Testis (tissue), 3 donors: Measurements from ENCODE around the gene TMEM169. TPM values are rescaled to one million over a fixed set of nuclear protein-coding genes. Genes with fewer than 3 reads are reported as not detected.

Experiments used
- DNase-seq: peaks from one replicate; pipeline ENCODE4 v3.0.0-alpha.2; 2019
- H3K27ac ChIP-seq, 2 donors: fragments of 200-600 bp; sonication (generic); one replicate each; pipeline ENCODE4 v1.5.1; 2019
- H3K27me3 ChIP-seq: fragments of 200-600 bp; sonication (generic); one replicate; pipeline ENCODE4 v1.5.1; 2019
- H3K36me3 ChIP-seq: fragments of 200-600 bp; sonication (generic); one replicate; pipeline ENCODE4 v1.5.1; 2017; ENCODE audit warnings: low read depth; ENCODE audit errors: missing control alignments
- H3K4me1 ChIP-seq: fragments of 200-600 bp; sonication (generic); one replicate; pipeline ENCODE4 v1.5.1; 2019
- H3K4me3 ChIP-seq, 2 donors: fragments of 200-600 bp; sonication (generic); one replicate each; pipeline ENCODE4 v1.5.1; 2017 to 2019
- H3K9me3 ChIP-seq: fragments of 200-600 bp; sonication (generic); one replicate; pipeline ENCODE4 v1.5.1; 2017
- POLR2A ChIP-seq: fragments of 450-650 bp; IDR thresholded peaks from one replicate; pipeline ENCODE4 v1.6.1; 2017; ENCODE audit warnings: antibody characterized with exemption, mild to moderate bottlenecking, moderate library complexity
- WGBS, 2 donors: methylation state at CpG; one replicate each; pipeline ENCODE4 v1.1.5; 2018; 5-methylcytosine and 5-hydroxymethylcytosine counted together
- intact Hi-C: fragments of 100-400 bp; cut with DNase I; formaldehyde crosslinking; loops from one replicate; pipeline ENCODE4 v1.15.1; 2023; ENCODE audit warnings: low total_unique reads
- polyA plus RNA-seq: library from polyadenylated mRNA; stranded (reverse); fragments of 350-450 nt; fragmentation: Illumina TruSeq; extraction: RNeasy Lipid Tissue Mini Kit (QIAGEN cat#74804); gene quantifications from one replicate; pipeline ENCODE4 v1.2.3, GENCODE V29; 2014; ENCODE audit warnings: low read depth, low replicate concordance; ENCODE audit not compliant: insufficient read depth
- total RNA-seq, 2 donors: library from RNA; depleted of rRNA; stranded (reverse); fragments of >200 nt; gene quantifications; one replicate each; pipeline ENCODE4 v1.2.3, GENCODE V29; 2016
- TF ChIP-seq, protein P1 (sequence below), 3 experiments: fragments of 450-650 bp in 2 of 3; fragments of 200-600 bp in 1 of 3; sonication (generic) in 1 of 3; IDR thresholded peaks; one replicate each; pipeline ENCODE4 v1.5.1; 2016 to 2019; ENCODE audit warnings: antibody characterized with exemption in 3 of 3, mild to moderate bottlenecking in 2 of 3, moderate library complexity in 1 of 3

The TMEM169 gene
- total and polyA plus RNA-seq, 3 donors from 2014 or later = 0.31 to 1.0 (median 0.37) TPM

DNA sequence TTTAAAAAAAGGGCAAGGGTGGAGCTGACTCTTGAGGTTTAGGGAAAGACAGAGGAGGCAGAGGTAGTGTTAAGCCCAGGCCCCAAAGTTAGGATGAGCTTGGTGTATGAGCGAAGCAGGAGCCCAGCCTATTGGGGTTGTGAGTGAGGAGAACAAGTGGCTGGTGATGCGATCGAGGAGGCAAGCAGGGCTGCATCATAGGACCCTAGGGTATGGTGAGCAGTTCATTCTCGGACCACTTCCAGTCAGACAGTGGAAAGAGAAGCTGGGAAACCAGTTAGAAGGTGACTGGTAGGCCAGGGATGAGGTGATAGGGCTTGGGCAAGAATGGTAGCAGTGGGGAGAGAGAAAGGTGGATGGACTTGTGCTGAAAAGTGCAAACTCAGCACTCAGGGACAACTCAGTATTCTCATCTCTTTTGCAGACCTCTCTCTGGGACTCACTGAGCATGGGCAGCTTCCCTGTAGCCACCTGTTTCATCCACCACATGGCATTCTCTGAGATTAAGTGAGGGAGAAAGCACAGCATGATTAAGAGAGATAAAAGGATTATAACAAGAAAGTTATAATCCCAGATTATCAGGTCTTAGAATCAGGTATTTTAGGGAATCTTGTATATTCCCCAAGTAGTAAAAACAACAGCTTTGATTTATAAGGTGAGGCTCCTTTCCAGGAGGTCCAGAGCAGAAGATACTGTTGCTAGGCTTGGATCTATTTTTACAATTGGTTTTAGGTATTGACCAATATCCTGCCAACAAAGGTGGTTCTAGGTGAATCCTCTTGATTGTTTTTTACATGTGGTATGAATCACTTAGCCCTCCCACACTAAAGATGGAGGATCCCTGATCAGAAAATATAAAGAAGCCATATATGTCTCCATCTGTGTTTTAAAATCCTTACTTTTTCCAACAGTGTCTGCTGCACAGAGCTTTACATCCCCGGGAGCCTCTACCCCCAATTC, 65.7 kb downstream of the TMEM169 start:
- intact Hi-C loops = no loop called here

DNA sequence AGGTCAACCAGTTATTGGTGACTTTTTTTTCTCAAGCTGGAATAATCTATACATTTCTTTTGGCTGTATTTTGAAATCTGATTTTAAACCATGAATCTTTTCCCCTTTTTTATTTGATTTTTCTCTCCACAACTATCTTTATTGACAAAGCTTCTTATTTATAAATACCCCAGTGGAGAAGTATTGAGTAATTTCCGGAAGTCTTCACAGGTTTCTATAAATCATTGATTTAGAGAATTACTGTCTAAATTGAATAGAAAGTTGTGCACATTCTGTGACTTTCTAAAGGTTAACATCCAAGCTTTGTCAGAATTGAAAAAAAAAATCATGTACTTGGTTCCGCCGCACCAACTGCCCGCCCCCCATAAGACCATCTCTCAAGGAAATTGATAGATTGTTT, 67.3 kb downstream of the TMEM169 start:
- Histone ChIP-seq H3K27me3 (no peaks in the 10 kb centered on the region), H3K4me3 (no peak overlapping the region), H3K36me3 (no peaks in the 10 kb centered on the region), H3K27ac (no peak overlapping the region), H3K4me1 (no peaks in the 10 kb centered on the region), H3K9me3 (no peaks in the 10 kb centered on the region)
- WGBS, 2 donors = 95 to 96% methylated on average over 4 of the region's 4 CpGs
- TF ChIP-seq, protein P1, sequence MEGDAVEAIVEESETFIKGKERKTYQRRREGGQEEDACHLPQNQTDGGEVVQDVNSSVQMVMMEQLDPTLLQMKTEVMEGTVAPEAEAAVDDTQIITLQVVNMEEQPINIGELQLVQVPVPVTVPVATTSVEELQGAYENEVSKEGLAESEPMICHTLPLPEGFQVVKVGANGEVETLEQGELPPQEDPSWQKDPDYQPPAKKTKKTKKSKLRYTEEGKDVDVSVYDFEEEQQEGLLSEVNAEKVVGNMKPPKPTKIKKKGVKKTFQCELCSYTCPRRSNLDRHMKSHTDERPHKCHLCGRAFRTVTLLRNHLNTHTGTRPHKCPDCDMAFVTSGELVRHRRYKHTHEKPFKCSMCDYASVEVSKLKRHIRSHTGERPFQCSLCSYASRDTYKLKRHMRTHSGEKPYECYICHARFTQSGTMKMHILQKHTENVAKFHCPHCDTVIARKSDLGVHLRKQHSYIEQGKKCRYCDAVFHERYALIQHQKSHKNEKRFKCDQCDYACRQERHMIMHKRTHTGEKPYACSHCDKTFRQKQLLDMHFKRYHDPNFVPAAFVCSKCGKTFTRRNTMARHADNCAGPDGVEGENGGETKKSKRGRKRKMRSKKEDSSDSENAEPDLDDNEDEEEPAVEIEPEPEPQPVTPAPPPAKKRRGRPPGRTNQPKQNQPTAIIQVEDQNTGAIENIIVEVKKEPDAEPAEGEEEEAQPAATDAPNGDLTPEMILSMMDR (IDR thresholded peaks at IDR 0.05) = no peak
- no peak for TF ChIP-seq POLR2A
- intact Hi-C loops = no loop called here
- DNase-seq = no peak

More for the DNA sequence above, 65.7 kb downstream of the TMEM169 start:
- no peaks in the 10 kb centered on the region for H3K9me3 ChIP-seq
- no peak overlapping the region for H3K4me3 ChIP-seq
- H3K36me3 ChIP-seq = no peaks in the 10 kb centered on the region
- H3K4me1 ChIP-seq = no peaks in the 10 kb centered on the region
- no peak overlapping the region for H3K27ac ChIP-seq
- no peaks in the 10 kb centered on the region for H3K27me3 ChIP-seq
- no peak for DNase-seq
- 95 to 96% methylated on average over 5 of the region's 5 CpGs for WGBS, 2 donors
- TF ChIP-seq, protein P1 (IDR thresholded peaks at IDR 0.05) = no peak
- no peak for TF ChIP-seq POLR2A

DNA sequence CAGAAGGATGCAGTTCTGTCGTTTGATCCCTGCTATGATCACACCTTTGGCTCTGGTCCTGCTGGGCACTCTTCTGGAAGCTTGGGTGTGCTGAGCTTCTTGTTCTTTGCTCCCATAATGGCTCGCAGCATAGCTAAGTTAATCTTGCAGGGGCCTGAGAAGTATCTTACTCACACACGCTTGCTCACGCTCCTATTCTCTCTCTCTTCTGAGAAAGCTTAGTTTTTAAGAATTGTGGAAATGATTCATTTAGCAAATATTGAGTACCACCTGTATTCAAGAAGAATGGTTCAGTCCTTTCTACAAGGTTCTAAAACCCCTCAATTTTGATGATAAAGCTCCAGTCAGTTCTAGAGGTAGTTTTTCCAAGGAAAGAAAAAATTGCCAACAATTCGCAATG, 68.0 kb downstream of the TMEM169 start:
- Histone ChIP-seq H3K27ac (no peak overlapping the region), H3K27me3 (no peaks in the 10 kb centered on the region), H3K4me1 (no peaks in the 10 kb centered on the region), H3K4me3 (no peak overlapping the region), H3K9me3 (no peaks in the 10 kb centered on the region), H3K36me3 (no peaks in the 10 kb centered on the region)
- TF ChIP-seq, protein P1 (IDR thresholded peaks at IDR 0.05) = no peak
- no peak for TF ChIP-seq POLR2A
- intact Hi-C loops = no loop called here
- no peak for DNase-seq
- 79% methylated on average over 5 of the region's 5 CpGs for WGBS, 2 donors

DNA sequence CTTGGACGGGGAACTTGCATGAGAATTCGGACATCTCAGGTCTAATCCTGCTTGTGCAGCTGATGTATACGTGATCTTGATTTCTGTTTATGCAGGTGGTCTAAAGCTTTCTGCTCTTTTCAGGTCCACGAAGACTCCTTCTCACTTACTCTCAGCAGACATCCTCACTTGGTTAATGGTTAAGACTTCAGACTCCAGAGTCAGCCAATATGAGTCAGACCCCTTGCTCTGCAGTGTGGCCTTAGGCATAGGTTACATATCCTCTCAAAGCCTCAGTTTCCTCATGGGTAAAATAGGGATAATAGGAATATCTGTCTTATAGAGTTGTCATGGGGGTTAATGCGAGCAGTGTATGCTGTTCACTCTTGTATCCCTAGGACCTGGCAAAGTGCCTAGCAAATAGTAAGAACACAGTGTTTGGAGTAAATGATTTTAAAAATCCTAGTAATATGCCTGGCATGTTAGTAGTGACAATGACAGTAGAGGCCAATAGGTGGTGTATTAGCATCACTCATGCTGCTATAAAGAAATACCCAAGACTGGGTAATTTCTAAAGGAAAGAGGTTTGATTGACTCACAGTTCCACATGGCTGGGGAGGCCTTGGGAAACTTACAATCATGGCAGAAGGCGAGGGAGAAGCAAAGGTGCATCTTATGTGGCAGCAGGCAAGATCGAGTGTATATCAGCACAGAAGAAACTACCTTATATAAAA, 69.8 kb downstream of the TMEM169 start:
- Histone ChIP-seq H3K36me3 (no peaks in the 10 kb centered on the region), H3K27ac (no peak overlapping the region), H3K9me3 (no peaks in the 10 kb centered on the region), H3K4me3 (no peak overlapping the region), H3K27me3 (no peaks in the 10 kb centered on the region), H3K4me1 (no peaks in the 10 kb centered on the region)
- 81 to 86% methylated on average over 7 of the region's 7 CpGs for WGBS, 2 donors
- no peak for DNase-seq
- no peak for TF ChIP-seq POLR2A
- TF ChIP-seq, protein P1 (IDR thresholded peaks at IDR 0.05) = peak in 1 of 3 experiments; percentile 13
- intact Hi-C loops = no loop called here

Other genes with a start within 250 kb of the TMEM169 start
- 1 to 10 TPM; 4.3 to 5.2 TPM for gene MREG, start 68.4 kb upstream of the TMEM169 start, total RNA-seq
- gene MREG, start 68.4 kb upstream of the TMEM169 start, polyA plus RNA-seq = 3.0 TPM
- gene PECR, start 110 bp upstream of the TMEM169 start, total RNA-seq = 1 to 10 TPM; 3.0 to 4.0 TPM
- gene PECR, start 110 bp upstream of the TMEM169 start, polyA plus RNA-seq = 3.0 TPM
- gene XRCC5, start 27.4 kb downstream of the TMEM169 start, total RNA-seq = 100 to 1,000 TPM; 132 to 133 TPM
- gene XRCC5, start 27.4 kb downstream of the TMEM169 start, polyA plus RNA-seq = 145 TPM